Posterior cingulate gyrus (tissue), 11 donors: ENCODE results near the gene TTLL11.
A peak's percentile ranks its signal among the peaks of the same experiment; 100 is the strongest.

ENCODE experiments used
- DNase-seq, 10 donors: peaks; one replicate each; pipeline versions ENCODE4 v3.0.0 to v3.0.0-alpha.2; 2020 to 2021; ENCODE audit warnings: mixed read lengths in 3 of 10
- intact Hi-C: fragments of 100-400 bp; cut with DNase I; formaldehyde crosslinking; loops from one replicate; pipeline ENCODE4 v1.15.1; 2023

The TTLL11 gene

DNA sequence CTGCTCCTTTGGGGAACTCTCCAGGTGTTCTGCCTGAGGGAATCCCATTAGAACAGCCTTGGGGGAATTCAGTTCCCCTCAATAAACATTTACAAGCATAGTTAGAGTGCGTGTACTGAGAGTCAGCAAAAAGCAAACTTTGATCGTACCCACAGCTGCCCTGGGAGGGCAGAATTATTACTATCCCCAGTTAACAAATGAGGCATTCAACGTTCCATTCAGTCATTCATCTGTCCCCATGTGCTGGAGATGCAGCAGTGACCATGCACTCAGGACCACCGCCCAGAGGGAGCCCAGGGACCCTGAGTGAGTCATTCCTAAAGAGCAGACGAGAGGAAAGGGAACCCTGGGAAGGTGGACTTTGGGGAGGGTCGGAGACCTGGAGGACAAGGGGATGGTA, 19.1 kb upstream of the TTLL11 start:
- no peak for DNase-seq
- intact Hi-C loops, result no loop called here

DNA sequence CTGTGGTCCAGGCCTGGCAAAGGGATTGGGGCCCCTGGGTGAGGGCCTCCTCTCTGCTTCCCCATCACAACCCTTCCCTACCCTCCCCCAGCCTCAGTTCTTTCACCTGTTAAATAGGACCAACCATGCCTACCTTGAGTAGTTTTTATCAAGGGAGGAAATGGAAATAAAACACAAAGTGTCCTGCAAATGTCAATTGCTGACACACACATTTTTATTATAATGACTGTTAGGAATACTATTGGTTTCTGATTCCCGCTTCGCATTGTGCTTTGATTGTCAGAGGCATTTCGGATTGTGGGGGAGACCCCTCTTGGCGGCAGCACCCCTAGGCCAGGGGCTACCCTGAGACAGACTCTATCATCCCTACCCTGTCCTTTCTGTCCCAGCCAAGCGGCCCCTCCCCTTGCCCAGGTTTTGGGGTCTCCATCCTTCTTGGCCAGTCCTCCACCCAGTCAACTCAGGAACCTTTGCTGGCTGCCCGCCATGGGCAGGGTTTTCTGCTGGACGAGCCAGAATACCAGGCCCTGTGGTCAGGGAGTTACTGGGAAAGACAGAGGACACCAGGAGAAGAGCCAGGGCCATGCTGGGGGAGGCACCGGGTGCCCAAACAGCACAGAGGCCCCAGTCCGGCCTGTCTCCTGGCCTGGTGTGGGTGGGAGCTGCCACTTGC, 18.4 kb upstream of the TTLL11 start:
- intact Hi-C loops, result no loop called here
- peak in 1 of 10 donors; percentile 79 for DNase-seq

DNA sequence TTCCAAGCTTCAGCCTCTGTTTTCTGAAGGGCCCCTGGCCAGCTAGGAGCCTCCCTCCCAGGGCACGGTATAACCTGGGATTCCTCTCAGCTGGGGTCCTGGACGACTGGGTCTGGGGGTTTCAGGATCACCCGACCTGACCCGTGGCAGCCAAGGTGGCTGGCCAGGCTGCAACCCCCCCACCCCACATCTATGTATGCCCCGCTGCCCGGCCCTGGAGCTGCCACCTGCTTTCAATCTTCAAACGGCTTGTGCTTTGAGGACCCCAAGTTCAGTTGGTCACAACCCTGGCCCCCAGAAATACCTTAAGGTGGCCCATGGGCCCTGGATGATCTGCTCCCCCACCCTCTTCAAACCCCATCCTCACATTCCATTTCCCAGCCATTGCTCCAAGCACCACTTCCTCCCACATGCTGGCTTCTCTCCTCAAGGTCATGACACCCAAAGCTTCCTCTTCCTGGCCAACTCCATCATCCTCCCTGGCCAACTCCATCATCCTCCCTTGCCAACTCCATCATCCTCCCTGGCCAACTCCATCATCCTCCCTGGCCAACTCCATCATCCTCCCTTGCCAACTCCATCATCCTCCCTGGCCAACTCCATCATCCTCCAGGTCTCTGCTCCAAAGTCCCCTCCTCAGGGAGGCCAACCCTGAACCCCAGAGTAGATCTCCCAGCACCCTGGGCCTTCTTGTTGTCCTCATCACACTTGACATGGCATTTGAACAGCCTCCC, 17.2 kb upstream of the TTLL11 start:
- intact Hi-C loops, result no loop called here

DNA sequence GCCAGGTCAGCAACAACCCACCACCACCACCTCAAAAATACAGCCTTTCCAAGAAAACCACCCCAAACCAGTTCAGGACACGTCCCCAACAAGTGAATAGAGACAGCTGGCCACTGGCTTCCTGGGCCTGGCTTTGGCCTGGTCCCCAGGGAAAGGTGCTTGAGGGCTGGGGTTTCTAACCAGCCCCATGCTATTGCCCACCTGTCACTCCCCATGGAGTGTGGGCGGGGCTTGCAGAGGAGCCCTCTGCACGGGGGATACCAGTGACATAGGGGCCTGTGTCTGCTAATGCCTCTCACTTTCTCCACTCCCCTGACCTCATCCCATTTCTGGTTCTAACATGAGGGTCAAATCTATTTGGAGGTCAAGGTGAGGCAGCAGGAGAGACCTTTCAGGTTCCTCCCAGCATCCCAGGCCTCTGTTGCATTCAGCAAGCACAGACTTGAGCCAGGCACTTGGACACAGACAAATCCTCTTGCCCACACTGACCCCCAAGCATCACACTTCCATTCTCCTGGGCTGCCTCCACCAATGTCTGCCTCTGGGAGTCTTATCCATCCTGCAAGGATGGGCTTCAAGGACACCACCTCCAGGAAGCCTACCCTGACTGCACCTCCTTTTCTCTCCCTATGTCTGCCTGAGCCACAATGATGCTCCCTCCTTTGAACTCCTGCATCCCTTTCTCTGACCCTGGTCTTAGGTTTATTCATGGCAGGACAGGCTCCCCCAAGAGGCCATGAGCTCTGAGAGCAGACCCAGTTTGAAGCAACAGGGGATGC, 16.1 kb upstream of the TTLL11 start:
- DNase-seq, result no peak
- intact Hi-C loops, result no loop called here

More for the DNA sequence above, 17.2 kb upstream of the TTLL11 start:
- DNase-seq, result no peak

DNA sequence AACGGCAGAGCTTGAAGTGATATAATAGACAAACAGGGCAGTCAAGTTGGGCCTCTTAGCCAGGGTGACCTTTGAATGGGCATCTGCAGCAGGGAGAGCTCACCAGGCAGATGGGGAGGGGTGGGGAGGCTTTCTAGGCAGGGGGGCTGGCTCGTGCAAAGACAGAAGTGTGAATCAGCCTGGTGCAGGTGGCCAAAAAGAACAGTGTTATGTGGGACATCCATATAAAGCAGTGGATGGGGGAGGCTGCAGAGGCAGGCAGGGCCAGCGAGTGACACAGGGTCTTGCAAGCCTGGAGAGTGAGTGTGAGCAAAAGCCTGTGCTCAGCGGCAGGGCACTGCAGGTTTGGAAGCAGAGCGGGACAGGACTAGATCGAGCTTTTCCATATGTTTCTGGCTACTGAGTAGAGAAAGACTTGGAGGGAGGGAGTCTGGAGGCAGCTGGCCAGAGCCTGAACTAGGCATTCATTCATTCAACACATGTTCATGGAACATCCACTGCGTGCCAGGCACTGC, 14.2 kb upstream of the TTLL11 start:
- peak in 4 of 10 donors; percentile 68 to 93 (median 88) for DNase-seq
- intact Hi-C loops, result no loop called here

DNA sequence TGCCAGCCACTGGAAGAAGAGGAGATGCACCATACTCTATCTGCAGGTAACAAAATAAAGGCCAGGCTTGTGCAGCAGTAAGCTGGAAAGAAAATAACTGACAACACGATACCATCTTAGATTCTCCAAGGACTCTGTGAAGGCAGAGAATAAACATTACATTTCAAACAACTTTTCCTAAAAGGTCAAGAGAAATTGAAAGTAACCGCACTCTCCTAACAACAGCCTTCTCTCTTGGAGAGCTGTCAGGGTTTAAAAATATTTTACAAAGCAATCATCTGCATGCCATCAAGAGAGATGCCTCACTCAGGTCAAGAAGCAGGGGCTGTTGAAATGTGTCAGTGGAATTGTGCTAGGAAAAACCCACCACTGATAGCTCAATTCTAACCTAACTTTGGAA, 13.5 kb upstream of the TTLL11 start:
- DNase-seq, result no peak
- intact Hi-C loops, result no loop called here

DNA sequence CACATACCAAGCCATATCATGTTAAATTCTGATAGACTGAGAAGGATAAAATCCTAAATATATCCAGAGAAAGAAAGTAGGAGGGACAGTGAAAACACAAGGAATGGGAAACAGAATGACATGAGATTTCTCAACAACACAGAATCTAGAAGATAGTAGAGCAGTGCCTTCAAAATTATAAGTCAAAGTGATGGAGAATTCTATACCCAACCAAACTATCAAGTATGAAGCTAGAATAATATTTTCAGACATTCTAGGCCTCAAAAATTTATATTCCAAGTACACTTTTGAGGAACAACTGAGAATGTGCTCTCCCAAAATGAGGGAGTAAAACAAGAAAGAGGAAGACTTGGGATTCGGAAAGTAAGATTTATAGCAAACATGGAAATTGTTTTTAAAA, 10.9 kb upstream of the TTLL11 start:
- DNase-seq, result no peak
- intact Hi-C loops, result no loop called here

DNA sequence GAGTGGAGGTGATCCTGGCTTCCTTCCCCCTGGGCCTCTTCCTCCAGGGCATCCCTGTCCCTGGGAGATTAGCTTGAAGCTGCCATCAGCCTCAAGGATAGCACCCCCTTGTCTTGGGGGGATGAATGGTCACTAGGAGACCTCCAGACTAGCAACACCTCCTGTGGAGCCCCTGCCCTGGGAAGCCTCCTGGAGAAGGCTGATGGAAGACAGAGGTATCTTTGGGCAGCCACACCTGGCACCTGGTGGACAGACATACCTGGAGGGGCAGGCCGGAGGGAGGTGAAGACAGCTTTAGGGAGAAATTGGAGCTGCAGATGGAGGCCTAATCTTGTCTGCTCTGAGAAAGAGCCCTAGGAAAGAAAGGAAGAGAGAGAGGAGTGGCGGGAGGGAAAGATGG, 9.0 kb upstream of the TTLL11 start:
- intact Hi-C loops, result no loop called here
- DNase-seq, result no peak

DNA sequence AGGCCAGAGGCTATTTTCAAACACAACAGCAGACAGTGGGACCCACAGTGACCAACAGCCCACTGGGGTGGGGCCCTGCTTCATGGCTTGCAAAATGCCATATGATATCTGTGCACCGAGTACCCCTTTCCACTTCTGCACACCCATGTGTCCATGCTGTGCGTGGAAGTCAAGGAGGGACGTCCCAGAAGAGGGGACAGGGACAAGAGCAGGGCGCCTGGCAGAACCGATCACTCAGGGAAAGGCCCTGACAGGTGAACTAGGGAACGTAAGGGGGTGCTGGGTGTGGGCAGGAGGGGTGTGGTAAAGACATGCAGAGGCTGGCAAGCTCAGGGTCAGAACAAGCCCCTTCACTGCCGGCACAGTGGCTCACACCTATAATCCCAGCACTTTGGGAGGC, 7.6 kb upstream of the TTLL11 start:
- no peak for DNase-seq
- intact Hi-C loops, result no loop called here

DNA sequence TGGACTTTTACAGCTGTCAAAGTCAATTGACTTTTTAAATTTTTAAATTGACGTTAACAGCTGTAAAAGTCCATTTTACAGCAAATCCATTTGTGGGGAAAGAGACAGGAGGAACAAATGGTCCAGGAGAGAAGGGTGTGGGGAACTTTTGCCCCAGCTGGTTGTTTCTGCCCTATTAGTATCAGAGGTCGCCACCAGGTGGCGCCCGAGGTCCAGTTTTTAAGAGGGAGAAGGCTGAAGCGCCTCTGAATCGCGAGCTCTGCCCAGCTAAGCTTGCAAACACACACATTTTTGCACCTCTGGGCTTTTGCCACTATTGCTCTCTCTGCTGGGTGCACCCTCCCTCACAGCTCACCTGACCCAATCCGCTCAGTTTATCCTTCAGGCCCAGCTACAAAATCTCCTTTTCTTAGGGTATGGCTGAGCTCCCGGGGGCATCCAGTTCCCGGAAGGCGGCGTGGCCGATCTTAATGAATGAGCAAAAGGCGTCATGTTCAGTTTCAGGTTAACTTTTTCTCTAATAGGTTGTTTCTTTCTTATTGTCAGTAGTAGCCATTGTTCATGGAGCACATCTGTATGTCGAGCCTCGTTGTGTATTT, 6.3 kb upstream of the TTLL11 start:
- intact Hi-C loops, result loop anchor here (1.0 to 10.0 kb wide), 5 partner anchors 24 to 805 kb away; partner anchors contain the start of gene RC3H2
- DNase-seq, result peak; percentile 64 to 97 (median 88)

DNA sequence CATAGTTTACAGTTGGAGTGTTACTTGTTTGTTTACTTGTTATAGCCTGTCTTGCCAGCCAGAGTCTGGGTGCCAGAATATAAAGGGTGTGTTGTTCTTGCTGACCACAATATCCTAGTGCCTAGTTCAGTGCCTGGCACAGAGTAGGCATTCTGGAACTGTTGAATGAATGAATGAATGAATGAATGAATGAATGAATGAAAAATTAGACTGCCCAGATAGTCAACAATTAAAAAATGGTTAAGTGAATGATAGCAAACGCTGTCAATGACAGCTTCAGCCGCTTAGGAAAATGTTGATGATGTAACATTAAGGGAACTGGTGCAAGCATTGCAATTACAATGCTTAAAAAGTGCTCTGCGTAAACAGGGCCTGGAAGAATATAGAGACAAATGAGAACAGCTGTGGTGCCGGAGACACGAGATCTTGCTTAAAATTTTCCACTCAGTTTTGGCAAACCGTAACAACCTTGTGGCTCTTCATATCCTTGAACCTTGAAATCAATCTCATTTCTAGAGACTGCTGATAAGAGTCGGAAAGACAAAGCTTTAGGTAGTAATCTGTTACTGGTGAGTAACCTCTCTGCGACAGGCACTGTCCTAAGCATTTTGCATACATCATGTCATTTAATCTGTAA, 4.7 kb upstream of the TTLL11 start:
- intact Hi-C loops, result loop anchor here (10.0 kb wide), 2 partner anchors 717 to 807 kb away; partner anchors contain the start of gene RC3H2
- DNase-seq, result no peak

DNA sequence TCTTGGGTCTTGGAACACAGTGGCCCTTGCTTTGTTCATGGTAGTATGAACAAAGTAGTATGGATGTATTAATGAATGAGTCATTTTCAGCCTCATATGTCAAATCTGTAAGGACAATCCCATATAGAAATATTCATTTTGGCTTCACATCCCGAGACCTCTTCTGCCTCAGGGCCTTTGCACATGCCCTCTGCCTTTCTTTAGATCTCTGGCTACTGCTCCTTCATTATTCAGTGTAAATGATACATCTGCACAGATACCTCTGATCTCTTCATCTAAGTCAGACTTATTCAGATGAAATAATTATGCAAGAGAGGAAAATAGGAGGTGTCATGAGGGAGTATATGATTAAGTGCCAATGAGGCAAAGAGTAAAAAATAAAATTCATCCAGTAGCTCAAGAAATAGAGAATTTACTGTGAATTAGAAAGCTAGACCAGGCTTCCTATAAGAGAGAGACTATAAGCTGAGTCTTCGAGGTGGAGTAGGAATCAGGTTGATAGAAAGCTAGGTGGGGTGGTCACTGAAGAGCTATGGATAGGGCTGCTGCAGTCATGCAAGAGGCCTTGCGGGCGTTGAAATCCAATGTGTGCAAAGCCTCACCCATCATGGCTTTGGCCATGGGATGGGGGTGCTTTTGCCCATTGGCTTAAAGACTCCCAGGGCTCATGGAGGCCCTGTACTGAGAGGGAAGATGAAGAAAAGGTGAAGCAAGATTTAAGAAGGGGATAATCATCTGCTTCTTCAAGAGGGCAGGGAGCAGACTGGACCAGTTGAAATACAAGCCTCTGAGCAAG, 3.7 kb upstream of the TTLL11 start:
- intact Hi-C loops, result loop anchor here (10.0 kb wide), 2 partner anchors 718 to 808 kb away; partner anchors contain the start of gene RC3H2
- no peak for DNase-seq

DNA sequence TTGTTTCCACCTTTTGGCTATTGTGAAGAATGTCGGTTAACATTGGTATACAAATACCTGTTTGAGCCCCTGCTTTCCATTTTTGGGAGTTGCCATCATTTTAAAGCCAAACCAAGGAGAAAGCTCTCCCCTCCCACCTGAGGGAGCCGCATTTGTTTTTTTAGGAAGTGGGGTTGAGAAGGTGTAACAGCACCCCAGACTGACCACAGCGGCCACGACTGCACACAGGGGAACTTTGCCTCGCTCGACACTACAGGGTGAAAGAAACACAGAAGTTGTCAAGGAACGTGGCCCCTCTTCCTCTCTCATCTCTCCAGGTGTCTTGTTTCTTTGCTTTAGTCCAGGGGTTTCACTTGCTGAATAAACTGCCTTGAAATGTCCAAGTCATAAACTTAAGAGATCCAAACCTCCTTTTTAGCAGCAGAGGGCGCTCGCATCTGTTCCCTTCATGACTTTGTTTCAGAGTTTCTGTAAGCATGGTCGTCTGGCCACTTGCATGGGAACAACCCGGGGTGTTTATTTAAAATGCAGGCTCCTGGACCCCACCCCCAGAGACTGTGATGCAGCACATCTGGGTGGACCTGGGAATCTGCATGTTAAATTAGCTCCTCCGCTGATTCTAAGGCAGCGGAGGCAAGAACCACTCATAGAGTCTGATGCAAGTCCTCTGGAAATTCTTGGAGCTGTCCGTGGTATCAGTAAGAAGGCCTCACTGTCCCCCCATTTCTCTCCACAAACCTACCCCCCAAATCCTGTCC, 2.1 kb upstream of the TTLL11 start:
- DNase-seq, result peak in 6 of 10 donors; percentile 52 to 86 (median 58)
- intact Hi-C loops, result loop anchor here (10.0 kb wide), 2 partner anchors 720 to 810 kb away; partner anchors contain the start of gene RC3H2

DNA sequence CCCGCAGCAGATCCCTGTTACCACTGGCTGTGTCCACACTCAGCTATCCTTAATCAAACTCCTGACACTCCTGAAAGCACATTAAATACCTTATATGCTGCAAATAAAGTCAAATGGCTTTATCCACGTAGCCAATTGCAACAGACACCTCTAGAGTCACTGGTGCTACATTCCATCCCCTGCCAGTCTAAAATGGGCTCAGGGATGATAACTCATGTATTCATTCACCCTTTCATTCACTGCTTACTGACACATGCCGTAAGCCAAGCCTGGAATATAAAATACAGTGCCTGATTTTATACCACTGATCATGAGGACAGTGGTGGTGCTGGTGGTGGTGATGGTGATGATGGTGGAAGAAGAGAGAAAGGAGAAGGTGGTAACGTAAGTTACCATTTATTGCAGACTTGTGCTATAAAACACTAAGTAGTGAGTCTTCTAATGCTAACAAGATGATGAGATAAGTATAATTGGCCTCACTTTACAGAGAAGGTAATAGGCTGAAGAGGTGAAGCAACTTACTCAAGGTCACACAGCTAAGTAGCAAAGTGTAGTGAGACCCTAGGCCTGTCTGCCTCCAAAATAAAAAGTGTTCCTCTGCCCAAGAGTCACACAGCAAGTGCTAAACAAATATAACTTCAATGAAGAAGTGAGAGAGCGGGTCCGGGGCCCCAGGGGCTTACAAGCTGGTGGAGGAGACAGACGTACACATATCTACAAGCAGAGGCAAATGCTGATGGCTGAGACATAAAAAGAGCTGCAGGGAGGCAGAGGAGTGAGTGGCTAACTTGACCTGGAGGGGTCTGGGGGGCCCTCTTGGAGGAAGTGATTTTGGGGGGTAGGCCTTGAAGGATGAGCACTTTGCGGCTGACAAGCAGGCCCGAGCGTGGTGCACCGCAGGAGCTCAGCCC, 1.2 kb downstream of the TTLL11 start:
- DNase-seq, result no peak
- intact Hi-C loops, result loop anchor here (10.0 kb wide), 2 partner anchors 723 to 813 kb away; partner anchors contain the start of gene RC3H2

DNA sequence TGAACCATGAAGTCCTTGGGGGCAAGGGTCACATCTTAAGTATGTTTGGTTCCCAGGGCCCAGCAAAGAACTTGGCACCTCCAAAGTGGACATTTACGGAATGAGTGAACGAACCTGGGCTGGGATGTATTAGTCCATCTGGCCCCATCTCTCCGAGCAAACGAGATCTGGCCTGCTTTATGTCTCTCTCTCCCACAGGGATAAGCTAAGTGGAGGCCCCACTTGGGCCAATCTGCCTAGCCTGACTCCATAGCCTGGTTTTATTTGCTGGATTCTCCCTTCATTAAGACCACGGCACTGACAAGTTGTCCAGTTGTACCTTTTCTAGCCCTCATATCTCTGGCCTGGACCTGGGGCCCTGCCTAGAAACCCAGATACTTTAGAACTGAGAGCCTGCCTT, 2.1 kb downstream of the TTLL11 start:
- intact Hi-C loops, result loop anchor here (10.0 kb wide), 2 partner anchors 724 to 814 kb away; partner anchors contain the start of gene RC3H2
- no peak for DNase-seq

DNA sequence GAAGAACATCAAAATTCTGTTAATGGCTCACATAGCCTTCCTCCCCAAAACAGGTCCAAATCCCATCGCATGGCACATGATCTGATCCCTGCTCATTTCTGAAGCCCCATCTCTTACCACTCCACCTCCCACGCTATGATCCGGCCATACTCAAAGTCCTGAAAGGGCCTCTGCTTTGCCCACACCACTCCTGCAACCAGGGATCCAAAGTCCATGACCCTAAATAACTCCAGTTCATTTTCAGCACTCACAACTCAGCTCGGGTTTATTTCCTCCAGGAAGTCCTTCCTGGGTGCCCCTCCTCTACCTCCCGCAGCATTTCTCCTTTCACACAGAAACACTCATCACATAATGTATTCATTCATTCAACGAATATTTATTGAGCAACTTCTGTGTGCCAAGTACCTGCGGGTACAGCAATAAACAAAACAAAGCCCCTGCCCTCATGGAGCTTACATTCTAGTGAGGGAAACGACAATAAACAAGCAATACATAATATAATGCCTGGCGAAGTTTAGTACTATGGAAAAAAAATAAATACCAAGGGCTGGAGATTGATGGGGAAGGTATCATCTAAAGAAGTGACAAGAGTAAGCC, 2.7 kb downstream of the TTLL11 start:
- intact Hi-C loops, result loop anchor here (10.0 kb wide), 2 partner anchors 724 to 814 kb away; partner anchors contain the start of gene RC3H2
- no peak for DNase-seq
